Measurements from ENCODE around the gene PPP1R12B.

The PPP1R12B gene

DNA sequence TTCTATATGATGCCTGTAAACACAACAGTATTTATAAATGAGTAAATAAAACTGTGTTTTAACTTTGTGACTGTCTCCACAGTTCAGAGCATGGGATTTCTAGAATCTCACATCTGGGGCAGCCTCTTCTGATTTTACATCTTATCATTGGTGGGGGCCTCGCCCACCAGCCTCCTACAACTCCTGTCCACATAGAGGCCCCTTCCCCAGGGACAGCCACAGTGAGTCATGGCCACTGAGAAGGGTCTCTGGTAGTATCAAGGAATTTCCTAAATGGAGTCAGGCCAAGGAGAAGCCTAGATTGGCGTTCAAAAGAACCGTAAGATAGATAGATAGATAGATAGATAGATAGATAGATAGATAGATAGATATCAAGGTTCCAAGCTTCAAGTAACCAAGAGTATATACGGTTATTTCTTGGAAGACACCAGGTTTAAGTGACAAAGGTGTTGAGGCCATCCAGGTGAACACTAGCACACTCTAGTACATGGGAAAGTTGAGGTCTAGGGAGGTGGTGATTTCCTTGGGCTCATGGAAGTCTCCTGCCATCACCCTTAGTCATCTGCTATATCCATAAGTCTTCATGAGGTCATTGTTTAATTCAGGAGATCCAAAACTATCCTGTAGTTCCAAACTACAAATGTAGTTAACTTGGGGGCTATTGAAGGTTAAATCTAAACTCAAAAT is 240.1 kb downstream of the PPP1R12B start:
- H3K27ac ChIP-seq: peak overlapping the region; percentile 85
- ChIA-PET POLR2A (ENCODE audit: low non-redundant PET) (no interaction called here), CTCF (interaction anchor here (0.6 to 2.7 kb wide), 4 partner anchors 11 to 16 kb away, joined by 3 to 16 read pairs (median 4); no protein-coding TSS in a partner anchor)
- DNase-seq (ENCODE audit: low spot score): no peak
- TF ChIP-seq, protein P1, sequence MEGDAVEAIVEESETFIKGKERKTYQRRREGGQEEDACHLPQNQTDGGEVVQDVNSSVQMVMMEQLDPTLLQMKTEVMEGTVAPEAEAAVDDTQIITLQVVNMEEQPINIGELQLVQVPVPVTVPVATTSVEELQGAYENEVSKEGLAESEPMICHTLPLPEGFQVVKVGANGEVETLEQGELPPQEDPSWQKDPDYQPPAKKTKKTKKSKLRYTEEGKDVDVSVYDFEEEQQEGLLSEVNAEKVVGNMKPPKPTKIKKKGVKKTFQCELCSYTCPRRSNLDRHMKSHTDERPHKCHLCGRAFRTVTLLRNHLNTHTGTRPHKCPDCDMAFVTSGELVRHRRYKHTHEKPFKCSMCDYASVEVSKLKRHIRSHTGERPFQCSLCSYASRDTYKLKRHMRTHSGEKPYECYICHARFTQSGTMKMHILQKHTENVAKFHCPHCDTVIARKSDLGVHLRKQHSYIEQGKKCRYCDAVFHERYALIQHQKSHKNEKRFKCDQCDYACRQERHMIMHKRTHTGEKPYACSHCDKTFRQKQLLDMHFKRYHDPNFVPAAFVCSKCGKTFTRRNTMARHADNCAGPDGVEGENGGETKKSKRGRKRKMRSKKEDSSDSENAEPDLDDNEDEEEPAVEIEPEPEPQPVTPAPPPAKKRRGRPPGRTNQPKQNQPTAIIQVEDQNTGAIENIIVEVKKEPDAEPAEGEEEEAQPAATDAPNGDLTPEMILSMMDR (conservative IDR thresholded peaks at IDR 0.05; ENCODE audit: low read depth): no peak

DNA sequence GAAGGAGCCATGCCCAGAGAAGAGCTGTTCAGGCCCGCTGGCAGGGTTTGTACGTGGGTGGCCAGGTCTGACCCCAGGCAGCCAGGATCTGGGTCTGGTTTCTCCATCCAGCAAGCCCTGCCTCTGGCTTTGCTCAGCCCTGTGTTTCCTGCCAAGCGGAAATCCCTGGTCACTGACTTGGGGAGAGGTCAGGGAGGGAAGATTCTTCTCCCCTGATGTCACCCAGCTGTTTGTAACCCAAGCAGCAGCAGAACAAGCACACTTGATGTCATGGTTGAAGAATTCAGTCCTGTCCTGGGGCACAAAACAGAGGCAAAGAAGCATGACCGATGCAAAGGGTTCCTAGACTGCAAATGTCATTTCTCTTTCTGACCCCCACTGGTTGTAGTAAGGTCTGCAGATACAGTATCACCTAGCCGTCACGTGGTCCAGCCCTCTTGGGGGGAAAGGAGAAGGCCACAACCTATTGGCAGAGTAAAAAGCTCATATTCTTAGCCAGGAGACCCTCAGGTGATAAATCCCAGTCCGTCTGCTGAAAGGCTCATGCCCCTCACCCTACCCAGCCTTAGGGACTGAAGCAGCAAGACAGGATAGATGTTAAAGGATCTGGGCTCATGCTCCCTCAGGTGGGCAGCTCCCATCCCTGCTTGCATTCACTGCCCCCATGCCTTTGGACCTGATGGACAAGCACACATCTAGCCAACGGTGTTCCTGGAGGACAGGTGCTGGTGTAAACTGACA is 240.9 kb downstream of the PPP1R12B start:
- POLR2A ChIA-PET (ENCODE audit: low non-redundant PET): no interaction called here
- H3K27ac ChIP-seq: peak overlapping the region; percentile 85
- CTCF ChIA-PET: interaction anchor here (0.6 to 2.7 kb wide), 3 partner anchors 11 to 16 kb away, joined by 3 to 16 read pairs (median 5); no protein-coding TSS in a partner anchor
- DNase-seq (ENCODE audit: low spot score): peak; percentile 98
- TF ChIP-seq, protein P1 (conservative IDR thresholded peaks at IDR 0.05; ENCODE audit: low read depth): no peak

DNA sequence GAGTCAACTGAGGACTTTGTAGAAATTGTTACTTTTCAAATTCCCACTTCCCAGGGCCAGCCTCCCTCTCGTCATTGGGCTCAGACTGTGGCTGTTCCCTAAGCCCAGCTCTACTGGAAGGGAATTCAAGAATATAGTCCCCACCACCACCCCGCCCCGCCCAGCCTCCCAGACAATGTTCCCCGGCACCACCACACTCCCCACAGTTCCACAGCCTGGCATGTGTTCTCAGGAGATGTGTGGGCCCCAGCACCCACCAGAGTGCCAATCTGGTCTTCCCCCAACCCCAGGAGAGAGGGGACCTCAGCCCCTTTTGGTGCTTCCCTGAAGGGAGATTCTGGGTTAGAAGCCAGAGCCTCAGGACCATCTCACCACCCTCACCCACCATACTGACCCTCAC is 241.6 kb downstream of the PPP1R12B start:
- ChIA-PET POLR2A (ENCODE audit: low non-redundant PET) (no interaction called here), CTCF (interaction anchor here (2.7 kb wide), 1 partner anchor 10 kb away, joined by 16 read pairs; no protein-coding TSS in a partner anchor)
- peak overlapping the region; percentile 85 for H3K27ac ChIP-seq
- TF ChIP-seq, protein P1 (conservative IDR thresholded peaks at IDR 0.05; ENCODE audit: low read depth): no peak
- DNase-seq (ENCODE audit: low spot score): no peak

DNA sequence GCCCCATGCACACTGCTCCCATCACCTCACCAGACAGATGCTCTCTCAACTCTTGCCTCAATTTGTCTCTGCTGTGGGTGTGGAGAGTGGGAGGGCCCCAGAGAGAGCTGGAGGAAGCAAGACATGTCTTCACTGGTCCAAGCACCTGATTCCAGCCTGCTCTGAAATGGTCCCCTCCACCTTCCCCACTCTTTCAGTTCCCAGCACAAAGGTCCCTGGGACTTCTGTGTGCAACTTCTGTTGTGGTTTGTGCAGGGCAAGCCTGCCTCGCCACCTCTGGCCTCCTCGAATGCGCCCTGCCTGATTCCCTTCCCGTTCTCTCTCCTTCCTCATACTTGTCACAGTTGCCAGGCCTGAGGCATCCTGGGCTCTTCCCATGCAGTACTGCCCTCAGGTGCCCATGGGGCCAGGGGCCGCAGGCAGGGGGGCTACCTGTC is 242.5 kb downstream of the PPP1R12B start:
- ChIA-PET CTCF (interaction anchor here (0.6 to 2.7 kb wide), 4 partner anchors 9 to 127 kb away, joined by 3 to 16 read pairs (median 3); no protein-coding TSS in a partner anchor), POLR2A (ENCODE audit: low non-redundant PET) (no interaction called here)
- DNase-seq (ENCODE audit: low spot score): no peak
- peak overlapping the region; percentile 85 for H3K27ac ChIP-seq
- TF ChIP-seq, protein P1 (conservative IDR thresholded peaks at IDR 0.05; ENCODE audit: low read depth): no peak

DNA sequence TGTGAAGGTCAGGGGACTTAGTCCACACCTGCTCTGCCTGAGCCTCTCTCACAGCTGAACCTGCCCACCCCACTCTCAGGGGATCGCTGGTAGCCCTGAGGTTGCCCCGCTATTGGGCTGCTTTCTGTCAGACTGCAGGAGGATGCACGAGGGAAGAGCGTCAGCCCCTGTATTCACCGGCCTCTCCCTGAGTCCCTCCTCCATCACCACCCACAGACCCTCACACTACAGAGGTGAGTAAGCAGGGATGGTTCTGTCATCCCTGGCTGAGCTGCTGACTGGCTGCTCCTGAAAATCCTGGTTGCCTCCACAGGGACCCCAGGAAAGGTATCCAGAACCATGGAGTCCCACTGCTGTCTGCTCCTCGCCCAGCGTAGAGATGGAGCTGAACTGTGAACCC is 243.0 kb downstream of the PPP1R12B start:
- ChIA-PET CTCF (interaction anchor here (0.6 to 1.0 kb wide), 5 partner anchors 9 to 402 kb away, joined by 3 read pairs; no protein-coding TSS in a partner anchor), POLR2A (ENCODE audit: low non-redundant PET) (no interaction called here)
- no peak for DNase-seq (ENCODE audit: low spot score)
- peak overlapping the region; percentile 85 for H3K27ac ChIP-seq
- TF ChIP-seq, protein P1 (conservative IDR thresholded peaks at IDR 0.05; ENCODE audit: low read depth): no peak

DNA sequence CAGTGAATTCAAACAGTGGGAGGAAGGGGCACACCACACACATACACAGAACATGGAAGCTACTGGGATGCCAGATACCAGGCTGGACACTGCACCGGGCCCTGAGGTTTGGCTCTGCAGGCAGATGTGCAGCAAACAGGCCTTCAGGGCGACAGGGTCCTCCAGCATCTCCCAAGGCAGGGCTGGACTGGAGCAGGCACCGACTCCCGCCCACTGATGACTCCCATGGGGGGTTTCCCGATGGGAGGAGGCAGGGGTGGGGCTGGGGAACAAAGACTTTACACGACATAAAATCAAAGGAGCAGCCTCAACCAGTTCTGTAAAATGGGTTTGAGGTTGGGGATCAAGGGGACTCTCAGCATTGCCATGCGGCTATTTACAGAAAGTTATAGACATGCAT is 243.6 kb downstream of the PPP1R12B start:
- TF ChIP-seq, protein P1 (conservative IDR thresholded peaks at IDR 0.05; ENCODE audit: low read depth): no peak
- no peak for DNase-seq (ENCODE audit: low spot score)
- ChIA-PET POLR2A (ENCODE audit: low non-redundant PET) (no interaction called here), CTCF (interaction anchor here (0.6 to 1.0 kb wide), 2 partner anchors 8 to 267 kb away, joined by 3 read pairs; no protein-coding TSS in a partner anchor)
- peak overlapping the region; percentile 85 for H3K27ac ChIP-seq
